GM19025 (cell line): ENCODE results near the gene RDX.
"Not testable (repeated sequence)": the region's sequence is repeated elsewhere in the genome, so short reads cannot be mapped to it uniquely, and the experiment has no call there.

Experiments used
- ATAC-seq: cut with Tn5 transposase; IDR thresholded peaks from one replicate; pipeline ENCODE4 v1.9.1; 2021; ENCODE audit warnings: mild to moderate bottlenecking, low read depth, moderate library complexity; ENCODE audit not compliant: unreplicated experiment

Gene RDX

GRCh38 chr11:110280595-110280994 is 15.8 kb downstream of the RDX start:
- ATAC-seq, result not testable (repeated sequence)

- ATAC-seq, result no peak
These were observed 16.5 kb downstream of the RDX start for GRCh38 chr11:110279881-110280280.

- no peak for ATAC-seq
These were observed 23.5 kb downstream of the RDX start for GRCh38 chr11:110272919-110273318.

GRCh38 chr11:110269996-110270395 is 26.4 kb downstream of the RDX start:
- no peak for ATAC-seq

- no peak for ATAC-seq
These were observed 28.0 kb downstream of the RDX start for GRCh38 chr11:110268441-110268840.

- no peak for ATAC-seq
These were observed 34.4 kb downstream of the RDX start for GRCh38 chr11:110262072-110262403.

- no peak for ATAC-seq
These were observed 35.0 kb downstream of the RDX start for GRCh38 chr11:110261195-110262071.

- ATAC-seq, result no peak
These were observed 42.9 kb downstream of the RDX start for GRCh38 chr11:110253525-110253924.

GRCh38 chr11:110251836-110252235 is 44.6 kb downstream of the RDX start:
- no peak for ATAC-seq

- ATAC-seq, result no peak
These were observed 46.2 kb downstream of the RDX start for GRCh38 chr11:110250168-110250567.

GRCh38 chr11:110249766-110250165 is 46.6 kb downstream of the RDX start:
- ATAC-seq, result no peak

- ATAC-seq, result no peak
These were observed 47.3 kb downstream of the RDX start for GRCh38 chr11:110249066-110249465.

- ATAC-seq, result no peak
These were observed 52.6 kb downstream of the RDX start for GRCh38 chr11:110243791-110244190.

GRCh38 chr11:110242746-110243145 is 53.7 kb downstream of the RDX start:
- no peak for ATAC-seq

GRCh38 chr11:110242188-110242587 is 54.2 kb downstream of the RDX start:
- ATAC-seq, result no peak

- no peak for ATAC-seq
These were observed 60.4 kb downstream of the RDX start for GRCh38 chr11:110235966-110236365.

- ATAC-seq, result no peak
These were observed 66.0 kb downstream of the RDX start for GRCh38 chr11:110230377-110230776.

- ATAC-seq, result no peak
These were observed 77.2 kb downstream of the RDX start for GRCh38 chr11:110219006-110219785.

GRCh38 chr11:110217936-110218335 is 78.5 kb downstream of the RDX start:
- ATAC-seq, result no peak

- no peak for ATAC-seq
These were observed 79.1 kb downstream of the RDX start for GRCh38 chr11:110217223-110217877.

- not testable (repeated sequence) for ATAC-seq
These were observed 87.1 kb downstream of the RDX start for GRCh38 chr11:110209313-110209694.
